ENCODE measurements around the gene MYRFL.

MYRFL gene

DNA sequence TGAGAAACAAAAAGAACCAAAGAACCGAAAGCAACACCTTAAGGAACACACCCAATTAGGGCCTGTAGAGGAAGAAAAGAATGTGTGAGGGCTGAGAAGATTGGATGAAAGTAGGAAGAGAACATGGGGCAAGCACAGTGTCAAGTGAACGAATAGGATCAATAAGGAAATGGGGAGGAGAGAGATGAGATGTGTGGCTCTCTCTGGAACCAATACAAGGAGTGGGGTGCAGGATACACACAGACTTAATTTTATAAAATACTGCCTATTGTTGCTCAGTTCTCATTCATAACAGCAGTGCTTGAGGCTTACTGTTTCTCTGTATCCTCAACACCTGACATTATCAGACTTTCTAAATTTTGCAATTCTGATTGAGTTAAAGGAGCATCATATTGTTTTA is 93.3 kb downstream of the MYRFL start:
- TF ChIP-seq, protein P1, sequence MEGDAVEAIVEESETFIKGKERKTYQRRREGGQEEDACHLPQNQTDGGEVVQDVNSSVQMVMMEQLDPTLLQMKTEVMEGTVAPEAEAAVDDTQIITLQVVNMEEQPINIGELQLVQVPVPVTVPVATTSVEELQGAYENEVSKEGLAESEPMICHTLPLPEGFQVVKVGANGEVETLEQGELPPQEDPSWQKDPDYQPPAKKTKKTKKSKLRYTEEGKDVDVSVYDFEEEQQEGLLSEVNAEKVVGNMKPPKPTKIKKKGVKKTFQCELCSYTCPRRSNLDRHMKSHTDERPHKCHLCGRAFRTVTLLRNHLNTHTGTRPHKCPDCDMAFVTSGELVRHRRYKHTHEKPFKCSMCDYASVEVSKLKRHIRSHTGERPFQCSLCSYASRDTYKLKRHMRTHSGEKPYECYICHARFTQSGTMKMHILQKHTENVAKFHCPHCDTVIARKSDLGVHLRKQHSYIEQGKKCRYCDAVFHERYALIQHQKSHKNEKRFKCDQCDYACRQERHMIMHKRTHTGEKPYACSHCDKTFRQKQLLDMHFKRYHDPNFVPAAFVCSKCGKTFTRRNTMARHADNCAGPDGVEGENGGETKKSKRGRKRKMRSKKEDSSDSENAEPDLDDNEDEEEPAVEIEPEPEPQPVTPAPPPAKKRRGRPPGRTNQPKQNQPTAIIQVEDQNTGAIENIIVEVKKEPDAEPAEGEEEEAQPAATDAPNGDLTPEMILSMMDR (IDR thresholded peaks at IDR 0.05; ENCODE audit: low read depth, low read length, missing control alignments) = no peak
- no peak overlapping the region for H3K4me3 ChIP-seq (ENCODE audit: low read depth, low read length)
- in situ Hi-C loops (cut with HindIII; ENCODE audit: low sequenced_read_pairs) = no loop called here
- DNase-seq (ENCODE audit: low read depth) = no peak

DNA sequence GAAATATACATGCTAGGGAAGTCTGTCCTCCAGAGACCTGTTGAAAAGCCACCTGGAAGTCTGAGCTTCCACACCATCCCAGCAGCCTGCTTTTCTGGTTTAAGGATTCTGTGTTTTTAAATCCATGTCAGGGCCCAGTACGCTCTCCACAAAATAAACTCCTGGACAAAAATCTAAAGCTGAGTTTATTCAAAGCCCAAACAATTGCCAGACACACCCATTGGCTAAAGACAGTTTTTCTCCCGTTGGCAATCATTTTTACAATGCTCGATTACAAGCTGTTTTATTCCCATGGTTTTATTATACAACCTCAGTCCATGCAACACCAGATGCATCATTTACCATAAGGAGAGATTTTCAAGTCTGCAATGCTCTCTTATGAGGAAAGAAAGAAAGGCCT is 94.5 kb downstream of the MYRFL start:
- no peak overlapping the region for H3K4me3 ChIP-seq (ENCODE audit: low read depth, low read length)
- in situ Hi-C loops (cut with HindIII; ENCODE audit: low sequenced_read_pairs) = no loop called here
- TF ChIP-seq, protein P1 (IDR thresholded peaks at IDR 0.05; ENCODE audit: low read depth, low read length, missing control alignments) = no peak
- DNase-seq (ENCODE audit: low read depth) = no peak

DNA sequence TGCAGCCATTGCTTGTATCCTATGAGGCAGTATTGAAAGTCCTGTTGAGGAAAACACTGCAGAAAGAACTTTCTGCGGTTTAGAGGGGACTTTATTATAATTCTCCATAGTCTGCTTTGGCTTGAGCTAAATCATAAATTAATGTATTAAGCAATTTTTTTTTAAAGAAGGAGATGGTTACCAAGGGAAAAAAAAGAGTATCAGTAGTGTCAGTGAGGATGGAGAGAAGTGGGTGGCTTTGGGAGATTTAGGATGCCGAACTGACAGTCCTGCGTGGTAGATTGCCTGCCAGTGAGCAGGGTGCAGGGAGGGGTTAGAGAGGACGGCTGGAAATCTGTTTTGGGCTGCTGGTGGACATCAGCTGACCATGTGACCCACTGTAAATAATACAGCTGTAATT is 96.8 kb downstream of the MYRFL start:
- no peak overlapping the region for H3K4me3 ChIP-seq (ENCODE audit: low read depth, low read length)
- TF ChIP-seq, protein P1 (IDR thresholded peaks at IDR 0.05; ENCODE audit: low read depth, low read length, missing control alignments) = no peak
- DNase-seq (ENCODE audit: low read depth) = no peak
- in situ Hi-C loops (cut with HindIII; ENCODE audit: low sequenced_read_pairs) = no loop called here

GRCh38 chr12:69922999-69923398 is 98.0 kb downstream of the MYRFL start:
- no peak overlapping the region for H3K4me3 ChIP-seq (ENCODE audit: low read depth, low read length)
- in situ Hi-C loops (cut with HindIII; ENCODE audit: low sequenced_read_pairs) = no loop called here
- DNase-seq (ENCODE audit: low read depth) = no peak
- TF ChIP-seq, protein P1 (IDR thresholded peaks at IDR 0.05; ENCODE audit: low read depth, low read length, missing control alignments) = no peak

DNA sequence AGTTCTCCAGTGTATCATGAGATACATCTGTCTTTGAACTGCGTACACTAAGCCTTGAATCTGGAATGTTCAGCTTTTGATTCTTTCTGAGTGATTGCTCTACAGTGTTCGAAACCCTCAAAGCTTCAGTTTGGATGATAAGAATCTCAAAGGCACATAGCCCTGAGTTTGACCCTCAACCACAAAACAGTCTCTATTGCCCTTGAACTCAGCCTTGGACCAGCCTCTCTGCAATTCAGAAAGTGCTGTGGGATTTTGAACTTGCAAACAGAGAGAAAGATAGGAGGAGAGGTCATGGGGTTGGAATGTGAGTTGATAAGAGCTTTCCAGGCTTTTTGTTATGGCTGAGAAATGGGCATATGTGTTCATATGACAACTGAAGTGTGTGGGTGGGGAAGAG is 100.3 kb downstream of the MYRFL start:
- no peak overlapping the region for H3K4me3 ChIP-seq (ENCODE audit: low read depth, low read length)
- DNase-seq (ENCODE audit: low read depth) = no peak
- TF ChIP-seq, protein P1 (IDR thresholded peaks at IDR 0.05; ENCODE audit: low read depth, low read length, missing control alignments) = no peak
- in situ Hi-C loops (cut with HindIII; ENCODE audit: low sequenced_read_pairs) = no loop called here

DNA sequence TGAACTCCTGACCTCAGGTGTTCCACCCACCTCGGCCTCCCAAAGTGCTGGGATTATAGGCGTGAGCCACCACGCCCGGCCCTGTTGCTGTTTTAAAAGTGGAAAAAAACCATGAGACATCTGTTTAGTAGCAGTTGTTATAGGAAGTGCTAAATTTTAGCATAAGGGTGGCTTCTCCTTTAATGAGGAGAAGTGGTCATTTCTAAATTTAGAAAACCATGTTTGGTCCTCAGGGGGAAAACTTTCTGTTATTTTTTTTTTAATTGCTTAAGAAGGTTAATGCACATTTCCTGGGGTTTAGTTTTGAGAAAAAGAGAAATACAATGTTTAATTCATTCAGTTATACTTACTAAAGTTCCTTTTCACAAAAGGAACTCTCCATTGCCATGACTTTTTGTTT is 102.1 kb downstream of the MYRFL start:
- in situ Hi-C loops (cut with HindIII; ENCODE audit: low sequenced_read_pairs) = no loop called here
- no peak for DNase-seq (ENCODE audit: low read depth)
- TF ChIP-seq, protein P1 (IDR thresholded peaks at IDR 0.05; ENCODE audit: low read depth, low read length, missing control alignments) = no peak
- no peak overlapping the region for H3K4me3 ChIP-seq (ENCODE audit: low read depth, low read length)

DNA sequence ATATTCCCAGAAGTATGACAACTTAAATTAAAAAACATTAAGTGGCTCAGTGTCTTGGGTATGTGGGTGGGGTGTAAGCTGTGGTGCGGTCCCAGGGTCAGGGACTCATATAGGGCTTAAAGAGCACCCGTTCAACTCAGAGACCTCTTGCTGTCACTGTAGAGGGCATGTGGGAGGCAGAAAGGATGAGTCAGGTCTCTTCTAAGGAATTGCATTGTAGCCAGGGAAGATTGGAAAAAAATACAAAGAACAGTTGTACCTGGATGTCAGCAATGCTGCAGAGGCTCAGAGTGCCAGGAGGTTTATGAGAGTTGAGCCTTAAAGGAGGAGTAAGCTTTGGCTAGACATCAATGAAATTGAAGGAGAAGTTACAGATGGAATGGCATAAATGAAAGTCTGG is 104.1 kb downstream of the MYRFL start:
- in situ Hi-C loops (cut with HindIII; ENCODE audit: low sequenced_read_pairs) = no loop called here

More for the DNA sequence above, 104.1 kb downstream of the MYRFL start:
- TF ChIP-seq, protein P1 (IDR thresholded peaks at IDR 0.05; ENCODE audit: low read depth, low read length, missing control alignments) = no peak
- no peak overlapping the region for H3K4me3 ChIP-seq (ENCODE audit: low read depth, low read length)
- no peak for DNase-seq (ENCODE audit: low read depth)

Data from astrocyte of the cerebellum (primary cell).